ENCODE results near the gene GRIK4.

- TF ChIP-seq CTCF (conservative IDR thresholded peaks at IDR 0.05; ENCODE audit: low read depth, low read length) (no peak), EZH2 (IDR thresholded peaks at IDR 0.05; ENCODE audit: low read length, unreplicated experiment) (no peak)
These were observed 20.7 kb downstream of the GRIK4 start for GRCh38 chr11:120532082-120532831.

Measured in PC-3 (cell line).